NT2/D1 (cell line): ENCODE measurements around the gene IFNG.

Source experiments
- DNase-seq: peaks from one replicate; pipeline ENCODE4 v3.0.0-alpha.2; 2011; ENCODE audit warnings: low read depth, low spot score
- H3K27me3 ChIP-seq: 2 replicates; pipeline ENCODE4 v1.6.0; 2011; ENCODE audit warnings: mild to moderate bottlenecking; ENCODE audit not compliant: insufficient read length, insufficient read depth
- H3K36me3 ChIP-seq: 2 replicates; pipeline ENCODE4 v1.6.1; 2011; ENCODE audit warnings: mild to moderate bottlenecking, low read length, mixed read lengths; ENCODE audit not compliant: insufficient read depth, insufficient read length
- H3K4me1 ChIP-seq: 2 replicates; pipeline ENCODE4 v1.5.1; 2011; ENCODE audit not compliant: insufficient read depth, insufficient read length
- H3K4me3 ChIP-seq: 2 replicates; pipeline ENCODE4 v1.5.1; 2011; ENCODE audit warnings: low read depth; ENCODE audit not compliant: insufficient read length
- H3K9ac ChIP-seq: 2 replicates; pipeline ENCODE4 v1.6.0; 2011; ENCODE audit warnings: low read depth; ENCODE audit not compliant: insufficient read length
- H3K9me3 ChIP-seq: 2 replicates; pipeline ENCODE4 v1.5.1; 2011; ENCODE audit warnings: mild to moderate bottlenecking, low read length; ENCODE audit not compliant: insufficient read depth
- SUZ12 ChIP-seq: IDR thresholded peaks from 2 replicates; pipeline ENCODE4 v1.6.1; 2011; ENCODE audit not compliant: insufficient read length, insufficient read depth; ENCODE audit errors: extremely low read depth
- YY1 ChIP-seq: IDR thresholded peaks from 2 replicates; pipeline ENCODE4 v1.6.1; 2011; ENCODE audit not compliant: insufficient read length, insufficient read depth
- ZNF274 ChIP-seq: IDR thresholded peaks from 2 replicates; pipeline ENCODE4 v1.6.1; 2011; ENCODE audit warnings: mild to moderate bottlenecking, low read depth, low read length

The IFNG gene

GRCh38 chr12:68106160-68106559 is 53.4 kb downstream of the IFNG start:
- Histone ChIP-seq H3K9me3 (no peaks in the 10 kb centered on the region), H3K4me1 (no peaks in the 10 kb centered on the region), H3K9ac (no peak overlapping the region), H3K4me3 (no peak overlapping the region), H3K36me3 (no peaks in the 10 kb centered on the region), H3K27me3 (no peaks in the 10 kb centered on the region)
- no peak for DNase-seq
- TF ChIP-seq SUZ12 (no peak), ZNF274 (no peak), YY1 (no peak)
